ENCODE data around the gene PPM1J. TPM values are rescaled to one million over a fixed set of nuclear protein-coding genes. Genes with fewer than 3 reads are reported as not detected.
A peak's percentile ranks its signal among the peaks of the same experiment; 100 is the strongest.
"Not testable (repeated sequence)": the region's sequence is repeated elsewhere in the genome, so short reads cannot be mapped to it uniquely, and the experiment has no call there.

The PPM1J gene
- total RNA-seq, 1 donor from 2014 or later: 0.69 TPM

GRCh38 chr1:112737573-112737972 is 22.4 kb upstream of the PPM1J start:
- peaks cover 3% of the 10 kb centered on the region for H3K27me3 Mint-ChIP-seq (ENCODE audit: unreplicated experiment)
- DNase-seq: no peak
- H3K9me3 Mint-ChIP-seq (ENCODE audit: unreplicated experiment): peaks cover 3% of the 10 kb centered on the region
- TF ChIP-seq, protein P1, sequence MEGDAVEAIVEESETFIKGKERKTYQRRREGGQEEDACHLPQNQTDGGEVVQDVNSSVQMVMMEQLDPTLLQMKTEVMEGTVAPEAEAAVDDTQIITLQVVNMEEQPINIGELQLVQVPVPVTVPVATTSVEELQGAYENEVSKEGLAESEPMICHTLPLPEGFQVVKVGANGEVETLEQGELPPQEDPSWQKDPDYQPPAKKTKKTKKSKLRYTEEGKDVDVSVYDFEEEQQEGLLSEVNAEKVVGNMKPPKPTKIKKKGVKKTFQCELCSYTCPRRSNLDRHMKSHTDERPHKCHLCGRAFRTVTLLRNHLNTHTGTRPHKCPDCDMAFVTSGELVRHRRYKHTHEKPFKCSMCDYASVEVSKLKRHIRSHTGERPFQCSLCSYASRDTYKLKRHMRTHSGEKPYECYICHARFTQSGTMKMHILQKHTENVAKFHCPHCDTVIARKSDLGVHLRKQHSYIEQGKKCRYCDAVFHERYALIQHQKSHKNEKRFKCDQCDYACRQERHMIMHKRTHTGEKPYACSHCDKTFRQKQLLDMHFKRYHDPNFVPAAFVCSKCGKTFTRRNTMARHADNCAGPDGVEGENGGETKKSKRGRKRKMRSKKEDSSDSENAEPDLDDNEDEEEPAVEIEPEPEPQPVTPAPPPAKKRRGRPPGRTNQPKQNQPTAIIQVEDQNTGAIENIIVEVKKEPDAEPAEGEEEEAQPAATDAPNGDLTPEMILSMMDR (IDR thresholded peaks at IDR 0.05; ENCODE audit: partially characterized antibody, unreplicated experiment): no peak
- H3K4me1 Mint-ChIP-seq (ENCODE audit: low read depth, unreplicated experiment): no peaks in the 10 kb centered on the region
- no peak overlapping the region for H3K27ac Mint-ChIP-seq (ENCODE audit: unreplicated experiment)
- no peaks in the 10 kb centered on the region for H3K36me3 Mint-ChIP-seq (ENCODE audit: unreplicated experiment)
- no peak overlapping the region for H3K4me3 Mint-ChIP-seq (ENCODE audit: unreplicated experiment)

GRCh38 chr1:112735752-112736151 is 20.6 kb upstream of the PPM1J start:
- Mint-ChIP-seq H3K4me1 (ENCODE audit: low read depth, unreplicated experiment) (no peaks in the 10 kb centered on the region), H3K27me3 (ENCODE audit: unreplicated experiment) (no peaks in the 10 kb centered on the region), H3K36me3 (ENCODE audit: unreplicated experiment) (no peaks in the 10 kb centered on the region), H3K27ac (ENCODE audit: unreplicated experiment) (no peak overlapping the region), H3K4me3 (ENCODE audit: unreplicated experiment) (no peak overlapping the region), H3K9me3 (ENCODE audit: unreplicated experiment) (peaks cover 2% of the 10 kb centered on the region)
- no peak for DNase-seq
- TF ChIP-seq, protein P1 (IDR thresholded peaks at IDR 0.05; ENCODE audit: partially characterized antibody, unreplicated experiment): no peak

DNA sequence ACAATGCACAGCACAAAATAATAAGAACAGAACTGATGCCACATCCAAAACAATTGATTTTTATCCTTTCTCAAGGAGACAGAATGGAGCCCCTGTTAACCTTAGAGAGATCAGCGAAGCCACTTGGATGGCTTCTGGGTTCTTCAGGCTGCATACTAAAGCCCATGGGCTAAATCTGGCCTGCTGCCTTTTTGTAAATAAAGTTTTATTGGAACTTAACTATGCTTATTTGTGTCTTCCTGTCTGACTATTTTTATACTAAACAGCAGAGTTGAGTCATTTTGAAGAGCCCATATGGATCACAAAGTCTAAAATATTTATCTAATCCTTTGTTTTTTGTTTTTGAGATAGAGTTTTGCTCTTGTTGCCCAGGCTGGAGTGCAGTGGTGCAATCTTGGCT is 16.3 kb upstream of the PPM1J start:
- Mint-ChIP-seq H3K27me3 (ENCODE audit: unreplicated experiment) (peaks cover 2% of the 10 kb centered on the region), H3K4me3 (ENCODE audit: unreplicated experiment) (no peak overlapping the region), H3K27ac (ENCODE audit: unreplicated experiment) (no peak overlapping the region), H3K9me3 (ENCODE audit: unreplicated experiment) (no peaks in the 10 kb centered on the region), H3K36me3 (ENCODE audit: unreplicated experiment) (no peaks in the 10 kb centered on the region), H3K4me1 (ENCODE audit: low read depth, unreplicated experiment) (peaks cover 6% of the 10 kb centered on the region)
- TF ChIP-seq, protein P1 (IDR thresholded peaks at IDR 0.05; ENCODE audit: partially characterized antibody, unreplicated experiment): no peak
- DNase-seq: no peak

DNA sequence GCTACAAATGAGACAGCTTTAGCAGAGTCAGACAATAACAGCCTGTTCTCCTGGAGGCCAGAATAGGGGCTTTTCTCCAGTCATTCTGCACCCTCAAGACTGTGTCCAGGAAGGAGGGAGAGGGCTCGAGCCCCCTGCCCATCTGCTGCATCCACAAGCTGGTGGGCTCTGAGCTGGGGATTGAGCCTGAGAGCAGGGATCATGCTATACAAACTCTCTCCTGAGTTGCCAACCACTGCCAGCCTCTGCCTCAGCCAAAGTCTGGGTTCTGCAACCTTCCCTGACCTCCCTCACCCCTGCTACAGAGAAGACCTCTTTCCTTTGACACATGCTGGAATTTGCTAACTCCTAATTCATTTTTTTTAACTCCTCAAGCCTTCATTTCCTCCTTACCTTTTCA is 14.8 kb upstream of the PPM1J start:
- peaks cover 4% of the 10 kb centered on the region for H3K27me3 Mint-ChIP-seq (ENCODE audit: unreplicated experiment)
- H3K9me3 Mint-ChIP-seq (ENCODE audit: unreplicated experiment): no peaks in the 10 kb centered on the region
- TF ChIP-seq, protein P1 (IDR thresholded peaks at IDR 0.05; ENCODE audit: partially characterized antibody, unreplicated experiment): no peak
- peak overlapping the region; percentile 21 for H3K27ac Mint-ChIP-seq (ENCODE audit: unreplicated experiment)
- H3K4me1 Mint-ChIP-seq (ENCODE audit: low read depth, unreplicated experiment): peaks cover 6% of the 10 kb centered on the region
- no peak overlapping the region for H3K4me3 Mint-ChIP-seq (ENCODE audit: unreplicated experiment)
- H3K36me3 Mint-ChIP-seq (ENCODE audit: unreplicated experiment): no peaks in the 10 kb centered on the region
- DNase-seq: no peak

GRCh38 chr1:112729011-112729410 is 13.9 kb upstream of the PPM1J start:
- not testable (repeated sequence) for H3K36me3 Mint-ChIP-seq (ENCODE audit: unreplicated experiment); H3K27me3 Mint-ChIP-seq (ENCODE audit: unreplicated experiment); DNase-seq; H3K4me1 Mint-ChIP-seq (ENCODE audit: low read depth, unreplicated experiment); H3K9me3 Mint-ChIP-seq (ENCODE audit: unreplicated experiment); H3K4me3 Mint-ChIP-seq (ENCODE audit: unreplicated experiment)
- peak overlapping the region; percentile 59 for H3K27ac Mint-ChIP-seq (ENCODE audit: unreplicated experiment)

DNA sequence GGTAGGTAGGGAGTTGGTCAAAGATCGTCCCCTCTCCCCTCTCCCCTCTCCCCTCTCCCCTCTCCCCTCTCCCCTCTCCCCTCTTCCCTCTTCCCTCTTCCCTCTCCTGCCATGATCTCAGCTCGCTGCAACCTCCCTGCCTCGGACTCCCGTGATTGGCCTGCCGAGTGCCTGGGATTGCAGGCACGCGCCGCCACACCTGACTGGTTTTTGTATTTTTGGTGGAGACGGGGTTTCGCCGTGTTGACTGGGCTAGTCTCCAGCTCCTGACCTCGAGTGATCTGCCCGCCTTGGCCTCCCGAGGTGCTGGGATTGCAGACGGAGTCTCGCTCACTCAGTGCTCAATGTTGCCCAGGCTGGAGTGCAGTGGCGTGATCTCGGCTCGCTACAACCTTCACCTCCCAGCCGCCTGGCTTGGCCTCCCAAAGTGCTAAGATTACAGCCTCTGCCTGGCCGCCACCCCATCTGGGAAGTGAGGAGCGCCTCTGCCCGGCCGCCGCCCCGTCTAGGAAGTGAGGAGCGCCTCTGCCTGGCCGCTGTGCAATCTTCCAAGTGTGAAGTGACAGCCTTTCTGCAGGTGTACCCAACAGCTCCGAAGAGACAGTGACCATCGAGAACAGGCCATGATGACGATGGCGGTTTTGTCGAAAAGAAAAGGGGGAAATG is 13.3 kb upstream of the PPM1J start:
- H3K27me3 Mint-ChIP-seq (ENCODE audit: unreplicated experiment); H3K4me3 Mint-ChIP-seq (ENCODE audit: unreplicated experiment); DNase-seq; H3K4me1 Mint-ChIP-seq (ENCODE audit: low read depth, unreplicated experiment); H3K36me3 Mint-ChIP-seq (ENCODE audit: unreplicated experiment); H3K9me3 Mint-ChIP-seq (ENCODE audit: unreplicated experiment): not testable (repeated sequence)
- H3K27ac Mint-ChIP-seq (ENCODE audit: unreplicated experiment): peak overlapping the region; percentile 59
